NCI-H446 (cell line): ENCODE measurements around the gene RAB11FIP4.

Source experiments
- DNase-seq, 2 experiments: peaks; one replicate each; lab custom pipeline; 2025; lab: John Stamatoyannopoulos, UW

The RAB11FIP4 gene

GRCh38 chr17:31387438-31387837, 4.0 kb upstream of the RAB11FIP4 start:
- no peak for DNase-seq

GRCh38 chr17:31388351-31388750, 3.1 kb upstream of the RAB11FIP4 start:
- no peak for DNase-seq

- peak; percentile 8 to 53 for DNase-seq
These were observed 2.5 kb upstream of the RAB11FIP4 start for GRCh38 chr17:31388770-31389656.

- no peak for DNase-seq
These were observed 1.7 kb upstream of the RAB11FIP4 start for GRCh38 chr17:31389657-31390381.

- DNase-seq: no peak
These were observed 1.1 kb upstream of the RAB11FIP4 start for GRCh38 chr17:31390426-31390747.

GRCh38 chr17:31390748-31391495, 553 bp upstream of the RAB11FIP4 start:
- DNase-seq: no peak

GRCh38 chr17:31392002-31392855, 754 bp downstream of the RAB11FIP4 start:
- no peak for DNase-seq

GRCh38 chr17:31392856-31393748, 1.6 kb downstream of the RAB11FIP4 start:
- peak in 1 of 2 experiments; percentile 5 for DNase-seq

GRCh38 chr17:31393749-31394146, 2.3 kb downstream of the RAB11FIP4 start:
- DNase-seq: no peak

GRCh38 chr17:31394544-31394943, 3.1 kb downstream of the RAB11FIP4 start:
- DNase-seq: no peak

- DNase-seq: no peak
These were observed 5.9 kb downstream of the RAB11FIP4 start for GRCh38 chr17:31397256-31397939.

- DNase-seq: peak in 1 of 2 experiments; percentile 11
These were observed 7.2 kb downstream of the RAB11FIP4 start for GRCh38 chr17:31398381-31399311.

- no peak for DNase-seq
These were observed 9.0 kb downstream of the RAB11FIP4 start for GRCh38 chr17:31400481-31400950.

- no peak for DNase-seq
These were observed 10.2 kb downstream of the RAB11FIP4 start for GRCh38 chr17:31401456-31402254.

GRCh38 chr17:31404028-31404949, 12.8 kb downstream of the RAB11FIP4 start:
- DNase-seq: no peak

GRCh38 chr17:31405890-31406371, 14.5 kb downstream of the RAB11FIP4 start:
- DNase-seq: no peak

GRCh38 chr17:31408586-31408985, 17.1 kb downstream of the RAB11FIP4 start:
- DNase-seq: no peak
